LNCaP clone FGC (cell line): Measurements from ENCODE around the gene ARHGAP32.

ENCODE experiments used
- DNase-seq: peaks from one replicate; pipeline ENCODE4 v3.0.0-alpha.2; 2011; ENCODE audit warnings: low read depth
- H3K4me3 ChIP-seq: 2 replicates; pipeline ENCODE4 v1.5.1; 2011; ENCODE audit warnings: mild to moderate bottlenecking, low read depth, low read length, control low read depth
- TF ChIP-seq, protein P1 (sequence below): IDR thresholded peaks from 2 replicates; pipeline ENCODE4 v1.5.1; 2012; ENCODE audit warnings: mild to moderate bottlenecking; ENCODE audit not compliant: control insufficient read depth, insufficient read depth; ENCODE audit errors: extremely low read depth

ARHGAP32 gene

DNA sequence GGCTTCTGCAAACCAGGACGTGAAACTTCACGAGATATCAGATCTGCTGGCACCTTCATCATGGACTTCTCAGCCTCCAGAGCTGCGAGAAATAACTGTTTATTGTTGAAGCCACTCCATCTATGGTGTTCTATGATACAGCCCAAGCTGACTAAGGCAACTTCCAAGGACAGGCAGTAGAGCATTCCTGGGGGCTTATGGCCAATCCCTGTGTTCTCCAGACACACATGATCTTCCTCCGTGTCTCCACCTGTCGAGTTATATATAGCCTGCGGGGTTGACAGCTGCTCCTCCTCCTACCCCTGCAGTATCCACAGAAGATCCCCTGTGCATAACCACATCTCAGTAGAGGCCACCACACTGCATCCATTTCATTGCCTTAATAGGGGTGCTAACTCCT lies 260.5 kb downstream of the ARHGAP32 start:
- TF ChIP-seq, protein P1, sequence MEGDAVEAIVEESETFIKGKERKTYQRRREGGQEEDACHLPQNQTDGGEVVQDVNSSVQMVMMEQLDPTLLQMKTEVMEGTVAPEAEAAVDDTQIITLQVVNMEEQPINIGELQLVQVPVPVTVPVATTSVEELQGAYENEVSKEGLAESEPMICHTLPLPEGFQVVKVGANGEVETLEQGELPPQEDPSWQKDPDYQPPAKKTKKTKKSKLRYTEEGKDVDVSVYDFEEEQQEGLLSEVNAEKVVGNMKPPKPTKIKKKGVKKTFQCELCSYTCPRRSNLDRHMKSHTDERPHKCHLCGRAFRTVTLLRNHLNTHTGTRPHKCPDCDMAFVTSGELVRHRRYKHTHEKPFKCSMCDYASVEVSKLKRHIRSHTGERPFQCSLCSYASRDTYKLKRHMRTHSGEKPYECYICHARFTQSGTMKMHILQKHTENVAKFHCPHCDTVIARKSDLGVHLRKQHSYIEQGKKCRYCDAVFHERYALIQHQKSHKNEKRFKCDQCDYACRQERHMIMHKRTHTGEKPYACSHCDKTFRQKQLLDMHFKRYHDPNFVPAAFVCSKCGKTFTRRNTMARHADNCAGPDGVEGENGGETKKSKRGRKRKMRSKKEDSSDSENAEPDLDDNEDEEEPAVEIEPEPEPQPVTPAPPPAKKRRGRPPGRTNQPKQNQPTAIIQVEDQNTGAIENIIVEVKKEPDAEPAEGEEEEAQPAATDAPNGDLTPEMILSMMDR, result no peak

DNA sequence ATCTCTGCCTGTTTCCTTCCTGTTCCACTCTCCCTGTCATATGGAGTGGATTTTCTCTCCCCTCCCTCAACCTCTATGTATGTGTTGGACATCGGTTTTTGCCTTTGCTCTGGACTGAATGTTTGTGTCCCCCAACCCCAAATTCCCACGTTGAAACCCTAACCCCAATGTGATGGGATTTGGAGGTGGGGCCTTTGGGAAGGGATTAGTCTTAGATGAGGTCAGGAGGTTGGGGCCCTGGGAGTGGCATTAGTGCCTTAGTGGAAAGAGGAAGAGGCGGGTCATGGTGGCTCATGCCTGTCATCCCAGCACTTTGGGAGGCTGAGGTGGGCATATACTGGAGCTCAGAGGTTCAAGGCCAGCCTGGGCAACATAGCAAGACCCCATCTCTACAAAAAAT lies 261.1 kb downstream of the ARHGAP32 start:
- H3K4me3 ChIP-seq, result no peak overlapping the region
- TF ChIP-seq, protein P1, result no peak
- no peak for DNase-seq

More for the DNA sequence above, 260.5 kb downstream of the ARHGAP32 start:
- DNase-seq, result no peak
- H3K4me3 ChIP-seq, result no peak overlapping the region

DNA sequence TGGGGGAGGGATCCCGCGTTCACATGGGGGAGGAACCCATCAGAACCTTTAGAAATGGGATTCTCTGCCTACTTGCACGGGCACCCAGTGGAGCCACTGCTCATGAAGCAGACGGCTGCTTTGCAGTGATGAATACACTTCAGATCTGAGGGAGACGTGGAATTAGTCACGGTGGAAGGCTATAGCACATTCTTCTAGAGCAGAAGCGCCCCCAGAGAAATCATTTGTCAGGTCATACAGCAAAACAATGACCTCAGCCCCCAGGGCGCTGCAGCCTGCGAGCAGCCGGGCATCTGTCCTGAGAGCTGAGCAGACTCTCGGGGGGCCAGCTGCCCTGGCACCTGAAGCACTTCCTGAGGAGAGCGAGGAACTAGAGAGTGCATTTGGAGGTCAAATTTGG lies 262.1 kb downstream of the ARHGAP32 start:
- no peak overlapping the region for H3K4me3 ChIP-seq
- TF ChIP-seq, protein P1, result no peak
- no peak for DNase-seq

DNA sequence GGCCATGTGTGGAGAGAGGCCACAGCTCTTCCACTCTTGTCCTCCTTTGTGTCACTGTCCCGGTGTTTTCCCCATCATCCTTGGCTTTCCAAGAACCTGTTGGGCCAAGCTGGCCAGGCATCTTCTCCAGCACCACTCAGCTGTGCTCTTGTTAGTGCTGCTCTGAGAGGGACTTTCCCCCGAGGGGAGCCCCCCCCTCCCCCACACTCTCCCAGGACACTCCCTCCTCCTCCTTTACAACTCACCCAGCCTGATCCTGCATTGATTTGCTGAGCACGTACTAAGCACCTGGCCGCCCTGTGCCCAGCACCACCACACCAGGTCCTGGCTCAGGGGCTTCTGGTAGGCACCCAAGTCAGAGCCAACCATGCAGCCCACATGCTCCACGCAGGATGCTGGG lies 262.7 kb downstream of the ARHGAP32 start:
- DNase-seq, result no peak
- no peak overlapping the region for H3K4me3 ChIP-seq
- TF ChIP-seq, protein P1, result no peak

DNA sequence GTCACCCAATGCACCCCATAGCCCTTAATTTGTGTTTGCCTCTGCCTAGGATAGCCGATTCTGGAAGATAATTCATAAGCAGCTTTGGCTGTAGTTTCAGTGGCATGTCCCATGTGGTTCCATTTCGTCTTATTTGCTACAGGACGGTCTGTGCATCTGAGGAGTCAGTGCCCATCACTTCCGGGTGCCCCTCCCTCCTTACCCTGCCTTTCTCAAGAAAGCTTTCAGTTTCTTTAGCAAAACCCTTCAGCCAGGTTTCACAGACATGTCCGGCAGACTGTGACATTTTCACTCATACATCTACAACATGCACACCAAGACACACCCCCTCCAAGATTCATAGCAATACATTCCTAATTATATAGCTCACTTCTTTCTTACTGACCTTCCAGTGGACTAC lies 263.7 kb downstream of the ARHGAP32 start:
- TF ChIP-seq, protein P1, result no peak
- no peak overlapping the region for H3K4me3 ChIP-seq
- no peak for DNase-seq

DNA sequence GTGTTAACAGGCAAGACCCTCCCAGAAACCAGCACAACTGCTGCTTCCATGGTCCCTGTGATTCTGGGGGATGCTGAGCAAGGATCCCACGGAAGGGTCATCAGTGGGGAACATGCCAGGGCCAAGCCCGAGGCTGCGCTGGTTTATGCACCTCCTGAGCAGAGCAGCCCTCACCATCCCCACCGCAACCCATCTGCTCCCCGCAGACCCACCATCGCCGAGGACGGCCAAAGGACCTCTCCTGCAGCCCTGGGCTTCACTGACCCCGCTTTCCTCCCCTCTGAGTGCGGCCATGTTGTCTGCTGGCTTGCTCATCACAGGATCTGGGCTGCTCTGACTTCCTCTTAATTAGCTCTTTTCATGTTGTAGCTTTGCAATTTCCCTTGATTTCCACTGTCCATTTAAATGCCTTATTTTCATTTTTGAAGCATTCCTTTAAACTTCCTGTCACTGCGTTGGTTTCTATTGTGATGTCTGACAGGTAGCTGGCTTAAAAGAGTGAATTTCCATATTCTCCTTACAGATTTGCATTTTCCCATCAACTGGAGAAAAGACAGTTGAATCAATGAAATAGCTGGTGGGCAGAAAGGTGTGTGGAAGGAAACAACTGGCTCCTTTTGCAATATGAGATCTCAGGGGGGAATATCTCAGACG lies 264.3 kb downstream of the ARHGAP32 start:
- no peak for DNase-seq
- no peak overlapping the region for H3K4me3 ChIP-seq
- TF ChIP-seq, protein P1, result no peak

DNA sequence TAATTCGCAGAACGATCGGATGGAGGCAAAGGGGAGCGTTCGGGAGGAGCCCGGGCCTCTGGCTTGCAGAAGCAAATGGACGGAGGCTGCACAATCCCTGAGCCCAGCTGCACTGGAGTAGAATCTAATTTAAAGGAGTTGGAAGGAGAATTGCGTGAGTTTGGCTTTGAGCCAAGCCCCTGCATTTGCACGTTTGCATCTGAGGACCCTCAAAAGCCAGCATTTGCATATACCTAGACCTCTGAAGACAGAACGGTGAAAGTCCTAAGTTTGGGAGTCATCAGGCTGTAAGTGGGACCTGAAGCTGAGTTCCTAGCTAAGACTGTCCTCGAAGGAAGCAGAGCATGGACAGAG lies 265.0 kb downstream of the ARHGAP32 start:
- TF ChIP-seq, protein P1, result no peak
- H3K4me3 ChIP-seq, result no peak overlapping the region
- DNase-seq, result no peak
